NCI-H2107 treated with DMSO at 0.1 percent for 48 hours (cell line): ENCODE measurements around the gene KLK11.
"Not testable (repeated sequence)": the region's sequence is repeated elsewhere in the genome, so short reads cannot be mapped to it uniquely, and the experiment has no call there.

Experiments
- DNase-seq: peaks from one replicate; lab custom pipeline; 2025; ENCODE audit not compliant: unreplicated experiment; lab: John Stamatoyannopoulos, UW

Gene KLK11

DNA sequence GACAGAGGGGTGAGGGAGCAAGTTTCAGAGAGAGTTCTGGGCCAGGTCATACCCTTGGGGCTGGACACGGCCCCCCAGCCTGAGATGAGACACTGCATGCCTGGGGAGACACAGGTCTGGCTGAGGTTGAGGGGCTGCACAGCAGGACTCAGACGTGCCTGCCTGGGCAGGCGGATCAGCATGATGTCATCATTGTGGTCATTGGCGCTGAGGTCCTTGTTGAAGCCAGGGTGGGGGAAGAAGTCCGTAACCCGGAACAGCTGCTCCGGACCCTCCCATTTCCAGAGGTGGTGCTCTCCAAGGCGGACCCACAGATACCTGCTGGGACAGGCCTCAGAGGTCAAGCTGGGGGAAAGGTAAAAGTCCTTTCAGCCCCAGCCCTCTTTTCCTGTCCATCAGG, 20.0 kb downstream of the KLK11 start:
- DNase-seq, result no peak

- DNase-seq, result no peak
Measured at GRCh38 chr19:51005248-51005647, 21.2 kb downstream of the KLK11 start.

DNA sequence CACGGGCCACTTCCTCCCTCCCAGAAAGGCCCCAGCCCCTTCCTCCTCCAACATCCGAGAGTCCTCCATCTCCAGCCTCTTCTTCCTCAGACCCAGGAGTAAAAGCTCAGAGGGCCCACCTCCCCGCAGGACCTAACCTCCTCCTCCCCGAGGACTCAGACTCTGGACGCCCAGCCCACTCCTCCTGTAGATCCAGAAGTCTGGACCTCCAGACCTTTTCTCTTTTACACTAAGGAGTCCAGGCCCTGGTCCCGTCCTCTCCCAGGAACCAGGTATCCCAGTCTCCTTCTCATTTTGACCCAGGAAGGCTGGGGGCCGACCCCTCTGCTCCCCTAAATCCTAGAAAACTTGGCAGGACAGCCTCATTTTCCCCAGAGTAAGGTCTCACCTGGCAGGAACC, 23.1 kb downstream of the KLK11 start:
- DNase-seq, result no peak

- DNase-seq, result no peak
Measured at GRCh38 chr19:51002542-51003311, 23.7 kb downstream of the KLK11 start.

DNA sequence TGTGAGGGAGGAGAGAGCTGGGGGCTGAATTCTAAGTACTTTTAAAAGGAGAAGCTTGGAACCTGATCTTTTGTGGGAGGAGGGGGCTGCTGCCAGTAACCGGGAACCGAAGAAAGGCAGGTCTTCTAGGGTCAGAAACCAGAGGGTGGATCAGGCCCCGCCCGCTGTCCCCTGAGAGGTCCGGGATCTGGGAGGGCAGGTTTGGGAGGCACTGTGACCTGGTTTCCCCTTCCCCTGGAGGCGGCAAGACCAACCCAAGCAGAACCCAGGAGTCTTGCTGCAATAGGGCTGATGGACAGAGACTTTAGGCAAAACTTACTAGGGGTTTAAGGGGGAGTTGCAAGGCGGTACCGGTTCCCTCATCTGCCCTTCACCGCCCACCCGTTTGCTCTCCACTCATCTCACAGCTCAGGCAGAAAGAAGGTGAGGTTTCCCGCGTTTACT, 24.3 kb downstream of the KLK11 start:
- DNase-seq, result no peak

DNA sequence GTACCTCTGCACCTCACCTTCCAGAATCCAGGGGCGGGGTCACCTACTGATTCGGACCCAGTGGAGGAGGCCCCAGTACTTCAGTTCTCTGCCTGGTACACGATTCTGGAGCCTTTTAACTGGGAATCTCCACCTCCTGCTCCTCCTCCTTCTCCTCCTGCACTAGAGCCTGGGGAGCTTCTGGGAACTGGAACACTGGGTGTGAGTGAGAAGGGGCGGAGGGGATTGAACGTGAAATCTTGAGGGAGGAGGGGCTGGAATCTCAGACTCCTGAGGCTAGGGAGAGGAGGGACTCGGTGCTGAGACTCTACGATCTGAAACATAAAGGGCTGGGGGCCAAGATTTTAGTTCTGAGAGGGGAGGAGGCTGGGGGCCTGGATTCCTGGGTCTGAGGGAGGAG, 24.9 kb downstream of the KLK11 start, which contains the start of gene KLK8:
Gene KLK8 (minus strand): TSS at position 90 of the 400 bp plus-strand sequence. CDS start 437 bp downstream, outside the sequence.
- no peak for DNase-seq

GRCh38 chr19:51000981-51001380, 25.4 kb downstream of the KLK11 start:
- DNase-seq, result no peak

GRCh38 chr19:51000426-51000825, 26.0 kb downstream of the KLK11 start:
- no peak for DNase-seq

GRCh38 chr19:50998686-50999085, 27.7 kb downstream of the KLK11 start:
- DNase-seq, result no peak

GRCh38 chr19:50998061-50998460, 28.4 kb downstream of the KLK11 start:
- DNase-seq, result no peak

DNA sequence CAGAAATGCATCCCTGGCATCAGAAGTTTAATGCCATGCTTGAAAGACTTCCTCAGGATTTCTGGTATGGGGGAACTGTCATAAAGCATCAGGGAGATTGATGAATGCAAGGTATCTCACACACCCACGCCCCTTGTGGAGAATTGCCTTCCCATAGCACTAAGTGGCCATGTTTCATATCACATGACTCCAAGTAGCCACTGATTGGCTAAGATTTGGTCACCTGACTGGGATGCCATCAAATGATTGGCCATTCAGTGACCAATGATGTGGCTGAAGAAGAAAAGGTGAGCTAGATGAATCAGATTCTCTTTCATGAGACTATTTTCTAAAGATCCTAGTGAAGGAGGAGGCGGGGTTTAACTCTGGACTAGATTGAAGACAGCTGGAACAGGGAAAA, 32.3 kb downstream of the KLK11 start:
- DNase-seq, result no peak

DNA sequence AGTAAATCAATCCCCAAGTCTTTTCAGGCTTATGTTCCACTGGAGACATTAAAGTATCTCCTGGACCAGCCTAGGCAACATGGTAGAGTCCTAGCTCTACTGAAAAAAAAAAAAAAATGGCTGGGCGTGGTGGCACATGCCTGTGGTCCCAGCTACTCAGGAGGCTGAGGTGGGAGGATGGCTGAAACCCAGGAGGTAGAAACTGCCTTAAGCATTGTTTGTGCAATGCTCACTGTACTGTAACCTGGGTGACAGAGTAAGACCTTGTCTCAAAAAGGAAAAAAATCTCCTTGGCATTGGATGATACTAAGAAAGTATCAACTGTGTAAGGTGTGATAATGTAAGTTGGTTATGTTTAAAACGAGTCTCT, 33.8 kb downstream of the KLK11 start:
- no peak for DNase-seq

GRCh38 chr19:50984416-50984815, 42.0 kb downstream of the KLK11 start:
- DNase-seq, result not testable (repeated sequence)

- DNase-seq, result no peak
Measured at GRCh38 chr19:50983625-50984292, 42.7 kb downstream of the KLK11 start, which contains the start of gene KLK7. TSS of gene KLK7 (minus strand) at chr19:50983917. CDS start at chr19:50982399, 1,518 bp downstream.

- DNase-seq, result no peak
Measured at GRCh38 chr19:50982186-50982585, 44.2 kb downstream of the KLK11 start.

GRCh38 chr19:50981587-50982146, 44.7 kb downstream of the KLK11 start:
- no peak for DNase-seq

GRCh38 chr19:50980208-50980607, 46.2 kb downstream of the KLK11 start:
- DNase-seq, result no peak

- DNase-seq, result no peak
Measured at GRCh38 chr19:50979758-50980157, 46.7 kb downstream of the KLK11 start.

DNA sequence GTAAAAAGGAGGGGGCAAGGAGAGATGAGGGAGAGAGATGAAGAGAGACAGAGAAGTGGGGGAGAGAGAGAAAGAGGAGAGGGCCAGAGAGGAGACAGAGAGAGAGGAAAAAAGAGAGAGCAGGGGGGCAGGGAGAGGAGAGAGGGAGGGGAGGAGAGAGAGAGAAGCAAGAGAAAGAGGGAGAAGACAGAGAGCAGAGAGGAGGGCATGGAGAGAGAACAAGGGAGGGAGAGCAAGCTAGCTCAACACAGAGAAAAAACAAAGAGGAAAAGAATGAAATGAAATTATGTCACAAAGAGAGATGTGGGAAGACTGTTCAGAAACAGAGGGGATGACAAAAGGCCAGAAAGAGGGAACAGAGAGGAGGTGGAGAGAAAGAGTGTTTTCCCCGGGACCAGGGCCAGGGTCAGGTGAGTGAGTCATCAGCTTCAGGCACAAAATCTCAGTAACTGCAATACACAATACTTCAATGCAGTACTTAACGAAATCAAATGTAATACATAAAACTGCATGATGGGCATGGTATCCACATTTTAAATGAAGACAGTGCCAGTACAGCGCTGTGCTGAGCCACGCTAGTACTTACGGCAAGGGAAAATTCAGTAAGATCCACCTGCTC, 47.5 kb downstream of the KLK11 start:
- DNase-seq, result no peak

DNA sequence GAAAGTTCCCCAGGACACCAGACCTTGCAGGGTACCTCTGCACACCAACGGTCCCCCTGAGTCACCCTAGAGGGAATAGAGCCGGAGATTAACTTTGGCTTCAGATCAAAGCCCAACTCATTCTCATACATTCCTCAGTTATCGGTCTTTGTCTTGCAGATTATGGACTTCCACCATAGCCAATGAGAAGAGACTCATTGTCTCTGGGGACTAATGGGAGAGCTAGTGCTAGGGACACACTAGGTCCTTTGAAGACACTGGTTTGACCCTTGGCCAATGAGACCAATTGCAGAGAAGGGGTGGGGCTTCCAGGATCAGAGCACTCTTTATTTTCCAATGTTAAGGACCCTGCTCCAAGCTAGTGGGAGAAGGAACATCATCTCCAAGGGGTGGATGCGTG, 48.8 kb downstream of the KLK11 start:
- no peak for DNase-seq

GRCh38 chr19:50975766-50976165, 50.6 kb downstream of the KLK11 start:
- no peak for DNase-seq
